GM21528 (cell line): ENCODE data around the gene CNNM2.
"Not testable (repeated sequence)": the region's sequence is repeated elsewhere in the genome, so short reads cannot be mapped to it uniquely, and the experiment has no call there.

Source experiments
- ATAC-seq: cut with Tn5 transposase; IDR thresholded peaks from one replicate; pipeline ENCODE4 v1.9.1; 2021; ENCODE audit warnings: mild to moderate bottlenecking, moderate library complexity; ENCODE audit not compliant: unreplicated experiment, low FRiP score

The CNNM2 gene

GRCh38 chr10:102964713-102965112, 46.6 kb downstream of the CNNM2 start:
- no peak for ATAC-seq

- no peak for ATAC-seq
Observed at GRCh38 chr10:102965311-102965851, 47.3 kb downstream of the CNNM2 start.

DNA sequence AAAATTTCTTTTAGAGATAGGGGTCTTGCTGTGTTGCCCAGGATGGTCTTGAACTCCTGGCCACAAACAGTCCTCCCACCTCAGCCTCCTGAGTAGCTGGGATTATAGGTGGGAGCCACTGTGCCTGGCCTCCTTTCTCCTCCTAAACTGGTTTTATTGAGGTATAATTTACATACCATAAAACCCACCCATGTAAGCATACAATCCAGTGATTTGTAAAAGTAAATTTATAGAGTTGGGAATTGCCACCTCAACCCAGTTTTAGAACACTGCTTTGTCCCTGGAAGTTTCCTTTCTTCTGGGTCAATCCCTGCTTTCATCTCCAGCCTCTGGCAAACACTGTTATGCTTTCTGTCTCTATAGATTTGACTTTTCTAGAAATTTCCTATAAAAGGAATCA, 49.0 kb downstream of the CNNM2 start:
- ATAC-seq: no peak

DNA sequence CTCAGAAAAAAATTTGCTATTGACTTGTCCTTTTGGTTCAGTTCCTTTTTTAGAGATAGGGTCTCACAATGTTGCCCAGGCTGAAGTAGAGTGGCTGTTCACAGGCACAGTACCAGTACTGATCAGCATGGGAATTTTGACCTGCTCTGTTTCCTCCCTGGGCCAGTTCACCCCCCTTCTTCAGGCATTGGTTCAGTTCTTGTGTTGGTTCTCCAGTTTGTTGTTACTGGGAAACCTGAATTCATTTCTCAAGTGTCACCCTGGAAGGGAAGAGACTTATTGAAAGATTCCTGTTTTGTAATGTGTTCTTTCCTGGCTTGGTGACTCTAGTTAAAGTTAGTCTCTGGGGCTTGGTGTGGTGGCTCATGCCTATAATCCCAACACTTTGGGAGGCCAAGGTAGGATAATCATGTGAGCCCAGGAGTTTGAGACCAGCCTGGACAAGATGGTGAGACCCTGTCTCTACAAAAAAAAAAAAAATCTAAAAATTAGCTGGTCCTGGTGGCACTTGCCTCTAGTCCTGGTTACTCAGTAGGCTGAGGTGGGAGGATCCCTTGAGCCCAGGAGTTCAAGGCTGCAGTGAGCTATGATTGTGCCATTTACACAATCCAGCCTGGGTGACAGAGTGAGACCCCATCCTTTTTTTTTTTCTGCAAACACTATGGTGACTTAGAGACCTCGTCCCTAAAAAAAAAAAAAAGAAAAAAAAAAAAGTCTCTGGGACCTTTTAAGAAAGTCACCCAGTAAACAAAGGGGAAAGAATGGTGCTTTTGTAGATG, 52.7 kb downstream of the CNNM2 start:
- no peak for ATAC-seq

DNA sequence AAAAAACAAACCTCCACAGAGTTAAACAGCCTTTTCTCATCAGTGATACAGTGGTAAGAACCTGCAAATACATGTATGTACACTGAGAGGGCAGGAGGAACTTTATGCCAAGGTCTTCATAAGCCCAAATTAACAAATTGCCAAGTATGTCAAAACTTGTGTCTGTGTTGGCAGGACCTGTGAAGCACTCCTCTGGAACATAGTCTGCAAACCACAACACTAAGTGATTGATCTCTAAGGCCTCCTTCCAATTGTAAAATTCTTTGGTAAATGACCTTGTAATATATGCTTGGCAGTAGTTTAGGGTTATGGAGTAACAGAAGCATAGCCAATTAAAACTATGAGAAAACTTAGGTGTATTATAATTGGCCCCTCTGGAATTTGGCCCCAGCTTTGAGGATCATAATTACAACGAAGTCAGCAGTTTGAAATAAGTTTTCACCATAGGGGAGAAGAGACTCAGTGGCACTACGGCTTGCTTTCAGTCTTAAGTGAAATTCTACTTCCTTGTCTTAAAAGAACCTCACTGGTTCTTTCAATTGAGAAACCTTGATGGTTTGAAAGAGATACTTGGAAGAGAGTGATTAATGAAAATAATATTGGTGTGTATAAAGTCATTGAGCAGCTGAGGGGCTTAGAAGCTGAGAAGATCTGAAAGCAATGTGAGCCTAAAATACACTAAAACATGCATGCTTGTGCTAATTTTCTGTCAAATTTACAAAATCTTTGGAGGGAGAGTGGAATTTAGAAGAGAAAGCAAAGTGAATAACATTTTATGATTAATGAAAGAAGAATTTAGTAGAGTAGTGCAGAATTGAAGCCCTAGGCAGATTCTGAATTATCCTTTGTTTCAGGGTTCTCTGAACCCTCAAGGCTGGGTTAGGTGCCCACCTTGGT, 57.6 kb downstream of the CNNM2 start:
- no peak for ATAC-seq

- ATAC-seq: not testable (repeated sequence)
Observed at GRCh38 chr10:102976380-102976726, 58.3 kb downstream of the CNNM2 start.

DNA sequence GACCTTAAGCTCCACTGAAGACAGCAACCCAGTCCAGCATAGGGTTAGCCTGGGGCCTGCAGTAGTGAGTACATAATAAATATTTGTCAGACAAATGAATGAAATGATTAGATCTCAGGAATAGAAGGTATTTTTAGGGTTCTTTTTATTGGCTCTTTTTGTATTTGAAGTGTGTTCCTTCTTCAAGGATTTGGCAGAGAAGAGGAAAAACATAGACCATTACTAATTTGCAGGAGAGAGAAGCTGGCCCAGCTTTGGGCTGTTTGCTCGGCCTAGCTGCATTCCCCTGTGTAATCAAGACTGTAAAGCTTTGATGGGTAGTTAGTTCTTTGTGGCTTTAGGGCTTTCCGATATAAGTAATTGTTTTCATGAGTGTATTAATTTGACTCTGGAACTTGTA, 64.2 kb downstream of the CNNM2 start:
- ATAC-seq: no peak

DNA sequence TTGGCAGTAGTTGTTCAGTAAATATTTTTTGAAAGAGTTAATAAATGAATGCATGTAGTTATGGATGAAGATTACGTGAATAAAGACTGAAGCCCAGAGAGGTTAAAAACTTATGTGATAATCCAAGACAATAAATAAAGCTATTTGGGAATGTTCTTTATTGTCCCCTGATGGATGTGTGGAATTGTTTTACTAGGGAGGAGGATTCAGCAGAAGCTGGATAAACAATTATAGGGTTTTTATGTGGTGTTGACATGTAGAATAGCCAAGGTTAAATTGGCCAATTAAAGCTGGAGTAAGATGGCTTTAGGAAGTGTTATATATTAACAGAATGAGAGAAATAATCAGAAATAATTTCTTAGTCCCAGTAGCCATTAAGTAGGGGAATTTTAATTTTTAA, 66.0 kb downstream of the CNNM2 start:
- ATAC-seq: no peak

DNA sequence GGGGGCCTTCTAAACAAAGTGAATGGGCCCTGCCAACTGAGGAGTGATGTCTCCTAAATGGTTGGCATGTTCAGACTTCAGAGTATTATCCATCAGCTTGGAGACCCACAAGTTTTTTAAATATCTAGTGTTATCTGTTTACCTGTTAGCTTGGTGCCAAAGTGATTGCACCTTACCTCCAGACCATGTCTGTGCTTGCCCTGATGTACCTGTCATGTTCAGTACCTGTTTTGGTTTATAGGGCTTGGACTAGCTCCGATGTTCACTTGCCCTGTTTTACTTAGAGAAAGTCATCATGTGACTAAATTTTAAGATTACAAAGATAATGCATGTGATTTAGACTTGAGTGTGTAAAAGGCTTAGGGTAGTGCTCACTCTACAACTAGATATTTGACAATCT, 67.7 kb downstream of the CNNM2 start:
- no peak for ATAC-seq

- no peak for ATAC-seq
Observed at GRCh38 chr10:102988404-102989314, 70.6 kb downstream of the CNNM2 start.

DNA sequence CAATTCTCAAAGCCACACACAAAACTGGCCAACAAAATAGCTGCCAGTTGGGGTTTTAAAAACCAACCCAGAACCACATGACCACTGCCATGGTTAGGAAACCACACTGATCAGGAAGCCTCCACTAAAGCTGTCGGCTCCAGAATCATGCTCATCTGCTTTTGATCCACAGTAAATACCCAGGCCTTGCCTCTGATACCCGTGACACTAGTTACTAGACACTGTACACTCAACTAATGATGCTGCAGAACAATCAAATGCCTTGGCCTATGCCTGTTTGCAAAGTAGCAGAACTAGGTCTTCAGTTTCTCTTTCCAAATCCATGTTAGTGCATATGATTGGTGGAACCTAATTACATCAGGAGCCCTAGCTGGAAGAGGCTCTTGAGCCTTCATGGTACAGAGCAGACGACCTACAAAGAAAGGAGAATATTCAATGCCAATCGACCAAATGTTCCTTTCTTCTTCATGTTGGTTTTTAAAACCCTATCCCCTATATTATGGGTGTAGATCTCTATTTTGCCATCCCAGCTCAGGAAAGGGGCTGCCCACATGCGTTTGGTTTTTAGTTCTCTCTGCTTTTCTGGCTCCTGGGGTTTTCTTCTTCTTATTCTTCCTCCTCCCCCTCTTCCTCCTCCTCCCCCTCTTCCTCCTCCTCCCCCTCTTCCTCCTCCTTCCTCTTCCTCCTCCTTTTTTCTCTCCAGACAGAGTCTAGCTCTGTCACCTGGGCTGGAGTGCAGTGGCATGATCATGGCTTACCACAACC, 76.6 kb downstream of the CNNM2 start:
- no peak for ATAC-seq

DNA sequence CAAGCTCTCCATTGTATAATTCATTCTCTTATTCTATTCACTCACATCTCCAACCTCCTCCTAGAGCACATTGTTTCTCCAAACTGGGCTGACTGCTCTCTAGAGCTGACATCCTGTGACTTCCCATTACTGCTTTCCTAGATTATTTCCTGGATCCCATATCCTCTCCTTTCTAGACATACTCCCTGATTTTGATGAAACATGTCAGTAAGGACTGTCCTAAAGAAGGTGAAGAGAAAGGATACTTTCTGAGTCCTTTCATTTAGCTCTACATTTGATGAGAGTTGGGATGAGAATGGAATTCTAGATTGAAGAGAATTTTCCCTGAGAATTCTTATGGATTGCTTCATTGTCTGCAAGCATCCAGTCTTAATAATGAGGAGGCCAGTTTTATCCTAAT, 78.8 kb downstream of the CNNM2 start:
- ATAC-seq: no peak

DNA sequence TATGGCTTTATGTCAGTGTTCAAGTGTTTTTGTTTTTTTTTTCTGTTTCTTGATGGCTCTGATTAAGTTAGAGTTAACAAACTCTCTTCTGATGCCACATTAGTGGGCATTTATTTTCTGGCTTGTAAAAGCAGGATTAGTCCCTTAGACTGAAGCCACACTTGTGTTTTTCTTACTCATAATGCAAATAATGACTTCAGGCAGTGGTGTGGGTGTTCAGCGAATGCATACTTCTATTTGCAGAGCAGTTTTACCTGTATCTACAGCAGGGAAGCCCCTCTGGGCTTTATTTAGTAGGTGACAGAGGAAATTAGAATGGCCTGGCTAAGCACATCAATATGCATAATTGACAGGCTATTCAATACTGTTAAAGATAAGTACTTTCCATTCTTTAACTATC, 79.9 kb downstream of the CNNM2 start:
- ATAC-seq: no peak

DNA sequence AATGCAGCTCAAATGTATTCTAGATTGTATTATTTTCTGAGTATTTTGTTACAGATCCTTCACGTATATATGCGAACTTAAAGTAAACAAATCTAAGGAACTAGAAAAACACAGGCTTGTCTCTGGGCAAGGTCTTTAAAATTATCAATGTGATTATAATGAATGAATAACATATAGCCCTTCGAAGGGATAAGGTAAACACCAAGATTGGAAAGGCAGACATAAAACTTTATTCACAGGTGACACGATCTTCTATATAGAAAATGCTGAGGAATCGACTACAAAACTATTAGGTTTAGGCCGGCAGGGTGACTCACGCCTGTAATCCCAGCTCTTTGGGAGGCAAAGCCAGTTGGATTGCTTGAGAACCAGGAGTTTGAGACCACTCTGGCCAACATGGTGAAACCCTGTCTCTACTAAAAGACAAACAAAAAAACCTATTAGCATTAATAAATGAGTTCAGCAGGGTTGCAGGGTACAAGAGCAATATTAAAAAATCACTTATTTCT, 80.4 kb downstream of the CNNM2 start:
- ATAC-seq: no peak

DNA sequence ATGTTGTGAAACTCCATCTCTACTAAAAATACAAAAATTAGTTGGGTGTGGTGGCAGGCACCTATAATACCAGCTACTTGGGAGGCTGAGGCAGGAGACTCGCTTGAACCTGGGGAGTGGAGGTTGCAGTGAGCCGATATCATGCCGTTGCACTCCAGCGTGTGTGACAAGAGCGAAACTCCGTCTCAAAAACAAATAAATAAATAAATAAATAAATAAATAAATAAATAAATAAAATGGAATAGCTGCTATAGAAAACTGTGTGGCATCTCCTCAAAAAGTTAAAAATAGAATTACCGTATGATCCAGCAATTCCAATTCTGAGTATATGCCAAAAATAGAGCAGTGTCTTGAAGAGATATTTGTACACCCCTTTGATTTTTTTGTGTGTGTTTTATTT, 82.0 kb downstream of the CNNM2 start:
- not testable (repeated sequence) for ATAC-seq

DNA sequence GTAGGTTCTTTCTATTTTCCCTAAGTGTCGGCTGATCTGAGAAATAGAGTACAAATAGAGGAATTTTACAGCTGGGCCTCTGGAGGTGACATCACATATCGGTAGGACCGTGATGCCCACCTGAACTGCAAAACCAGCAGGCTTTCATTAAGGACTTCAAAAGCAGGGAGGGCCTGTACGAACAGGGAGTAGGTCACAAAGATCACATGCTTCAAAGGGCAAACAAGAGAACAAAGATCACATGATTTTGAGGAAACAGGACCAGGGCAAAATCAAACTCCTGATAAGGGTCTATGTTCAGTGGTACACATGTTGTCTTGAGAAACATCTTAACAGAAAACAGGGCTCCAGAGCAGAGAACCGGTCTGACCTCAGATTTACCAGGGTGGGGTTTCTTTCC, 88.9 kb downstream of the CNNM2 start:
- no peak for ATAC-seq

- ATAC-seq: no peak
Observed at GRCh38 chr10:103013416-103013815, 95.3 kb downstream of the CNNM2 start.

- no peak for ATAC-seq
Observed at GRCh38 chr10:103019425-103019824, 101.3 kb downstream of the CNNM2 start.

GRCh38 chr10:103021150-103021899, 103.2 kb downstream of the CNNM2 start:
- no peak for ATAC-seq
